Aorta (tissue), 5 donors: ENCODE measurements around the gene CCPG1. TPM values are rescaled to one million over a fixed set of nuclear protein-coding genes. Genes with fewer than 3 reads are reported as not detected.

Experiments
- ATAC-seq: fragments of 200-7000 bp; cut with Tn5 transposase; one replicate; pipeline ENCODE4 v1.9.1; 2022; ENCODE audit warnings: moderate library complexity; ENCODE audit not compliant: low FRiP score
- DNase-seq, 2 donors: peaks; one replicate each; pipeline ENCODE4 v3.0.0-alpha.2; 2020
- H3K27ac ChIP-seq, 2 donors: one replicate each; pipeline ENCODE4 v1.5.1; 2013; ENCODE audit warnings: low read length in 2 of 2, mild to moderate bottlenecking in 2 of 2, moderate library complexity in 2 of 2, control low read depth in 1 of 2, inconsistent platforms in 1 of 2, low read depth in 1 of 2
- H3K27me3 ChIP-seq, 2 donors: one replicate each; pipeline ENCODE4 v1.6.1; 2013; ENCODE audit warnings: control low read depth in 1 of 2, low read length in 1 of 2, mild to moderate bottlenecking in 1 of 2, moderate library complexity in 1 of 2; ENCODE audit not compliant: insufficient read depth in 2 of 2, control insufficient read depth in 1 of 2
- H3K36me3 ChIP-seq, 2 donors: one replicate each; pipeline ENCODE4 v1.6.1; 2013; ENCODE audit warnings: control low read depth in 1 of 2, low read length in 1 of 2, mild to moderate bottlenecking in 1 of 2; ENCODE audit not compliant: insufficient read depth in 2 of 2, control insufficient read depth in 1 of 2
- H3K4me1 ChIP-seq, 2 donors: one replicate each; pipeline ENCODE4 v1.6.1; 2013; ENCODE audit warnings: low read length in 2 of 2, control low read depth in 1 of 2, mild to moderate bottlenecking in 1 of 2, moderate library complexity in 1 of 2; ENCODE audit not compliant: insufficient read depth in 2 of 2, control insufficient read depth in 1 of 2
- H3K4me3 ChIP-seq, 2 donors: one replicate each; pipeline ENCODE4 v1.5.1; 2013; ENCODE audit warnings: low read length in 2 of 2, control low read depth in 1 of 2, mild to moderate bottlenecking in 1 of 2
- H3K9me3 ChIP-seq: one replicate; pipeline ENCODE4 v1.6.1; 2013; ENCODE audit warnings: mild to moderate bottlenecking, low read length; ENCODE audit not compliant: control insufficient read depth
- WGBS, 2 donors: extraction: QIAGEN DNeasy Blood & Tissue Kit; methylation state at CpG; one replicate each; pipeline ENCODE4 v1.1.7; 2013; 5-methylcytosine and 5-hydroxymethylcytosine counted together
- intact Hi-C, 2 donors: fragments of 100-400 bp; cut with DNase I; formaldehyde crosslinking; loops; one replicate each; pipeline versions ENCODE4 v1.14.2 to v1.15.0; 2022
- polyA plus RNA-seq, 2 donors: library from polyadenylated mRNA; stranded (reverse); fragments of 200-250 nt; gene quantifications; one replicate each; pipeline ENCODE4 v1.2.3, GENCODE V29; 2013
- total RNA-seq, 2 donors: library from RNA; stranded (reverse); fragmentation: NEBNext Ultra II Directional; extraction: Animal tissue kit (Norgen Biotek cat#: 25700); gene quantifications; one replicate each; pipeline ENCODE4 v1.2.1, GENCODE V29; 2021
- donor health status: healthy with polysubstance abuse.
- donor health status: Bipolar disorder and iron deficiency.
- donor health status: DM: no; HTN: no; CAD: no.
- donor health status: DM: no; HTN: no; CAD: no.
- donor health status: DM: yes; HTN: yes; CAD: no.

Gene CCPG1
- total and polyA plus RNA-seq, 4 donors = 46.6 to 126 (median 88.9) TPM

DNA sequence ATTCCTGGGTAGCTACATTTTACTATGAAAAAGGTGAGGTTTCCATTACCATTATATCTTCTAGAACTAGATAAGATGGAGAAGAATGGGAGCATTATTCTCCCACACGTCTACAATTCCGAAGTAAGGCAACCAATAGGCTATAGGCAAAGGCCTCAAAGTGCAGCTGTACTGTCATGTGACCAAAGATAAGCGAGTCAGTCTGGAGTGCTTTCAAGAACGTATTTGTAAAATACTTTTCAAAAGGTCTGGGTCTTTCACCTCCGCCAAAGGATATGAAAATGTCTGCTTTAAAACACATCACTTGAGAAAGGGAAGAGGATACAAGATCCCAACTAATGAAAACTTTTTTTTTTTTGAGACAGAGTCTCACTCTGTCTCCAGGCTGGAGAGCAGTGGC, 9.9 kb downstream of the CCPG1 start:
- H3K9me3 ChIP-seq = no peaks in the 10 kb centered on the region
- peaks cover 0 to 3% of the 10 kb centered on the region in 2 donors for H3K4me1 ChIP-seq
- ATAC-seq = no peak
- WGBS, 2 donors = 90 to 95% methylated on average over 5 of the region's 5 CpGs
- DNase-seq = no peak
- H3K27ac ChIP-seq = no peak overlapping the region
- H3K4me3 ChIP-seq = no peak overlapping the region
- no peaks in the 10 kb centered on the region for H3K36me3 ChIP-seq
- intact Hi-C loops = no loop called here
- no peaks in the 10 kb centered on the region for H3K27me3 ChIP-seq

DNA sequence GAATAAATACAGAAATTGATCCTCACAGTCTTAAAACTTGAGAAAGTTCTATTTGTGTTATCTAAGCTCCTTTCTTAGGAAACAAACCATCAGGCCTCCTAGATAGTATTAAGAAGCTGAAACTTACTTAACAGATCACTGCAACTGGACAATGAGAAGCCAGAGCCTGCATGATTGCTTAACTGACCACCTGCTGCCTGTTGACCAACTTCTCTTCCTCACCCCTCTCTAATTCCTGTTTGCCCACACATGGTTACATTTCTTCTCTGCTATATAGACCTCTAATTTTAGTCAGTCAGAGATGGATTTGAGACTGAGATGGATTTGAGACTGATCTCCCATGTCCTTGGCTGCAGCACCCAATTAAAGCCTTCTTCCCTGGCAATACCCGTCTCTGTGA, 13.5 kb downstream of the CCPG1 start:
- no peak for ATAC-seq
- intact Hi-C loops = no loop called here
- no peaks in the 10 kb centered on the region for H3K9me3 ChIP-seq

DNA sequence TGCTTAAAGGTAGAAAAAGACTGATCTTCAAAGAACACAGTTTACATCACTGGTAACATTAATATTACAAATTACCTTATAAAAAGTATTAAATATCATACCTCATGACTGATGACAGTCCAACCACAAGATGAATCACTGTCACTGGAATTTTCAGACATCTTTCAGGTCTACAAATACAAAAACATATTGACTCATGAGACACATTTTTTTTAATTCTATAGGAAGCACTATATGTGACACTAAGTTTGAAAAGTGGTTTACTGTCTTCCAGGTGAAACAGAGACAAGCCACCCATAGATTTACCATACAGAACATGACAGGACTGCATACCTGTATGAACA, 18.9 kb downstream of the CCPG1 start:
- DNase-seq = no peak
- no peak overlapping the region for H3K4me3 ChIP-seq
- ATAC-seq = no peak
- no peaks in the 10 kb centered on the region for H3K36me3 ChIP-seq
- intact Hi-C loops = no loop called here
- H3K27me3 ChIP-seq = no peaks in the 10 kb centered on the region
- H3K9me3 ChIP-seq = no peaks in the 10 kb centered on the region
- no peaks in the 10 kb centered on the region for H3K4me1 ChIP-seq
- no peak overlapping the region for H3K27ac ChIP-seq

More for the DNA sequence above, 13.5 kb downstream of the CCPG1 start:
- no peaks in the 10 kb centered on the region for H3K36me3 ChIP-seq
- H3K27me3 ChIP-seq = no peaks in the 10 kb centered on the region
- WGBS, 2 donors = 97 to 100% methylated on average over 1 of the region's 1 CpG
- H3K4me1 ChIP-seq = peaks cover 0 to 3% of the 10 kb centered on the region in 2 donors
- H3K4me3 ChIP-seq = no peak overlapping the region
- no peak for DNase-seq
- no peak overlapping the region for H3K27ac ChIP-seq

DNA sequence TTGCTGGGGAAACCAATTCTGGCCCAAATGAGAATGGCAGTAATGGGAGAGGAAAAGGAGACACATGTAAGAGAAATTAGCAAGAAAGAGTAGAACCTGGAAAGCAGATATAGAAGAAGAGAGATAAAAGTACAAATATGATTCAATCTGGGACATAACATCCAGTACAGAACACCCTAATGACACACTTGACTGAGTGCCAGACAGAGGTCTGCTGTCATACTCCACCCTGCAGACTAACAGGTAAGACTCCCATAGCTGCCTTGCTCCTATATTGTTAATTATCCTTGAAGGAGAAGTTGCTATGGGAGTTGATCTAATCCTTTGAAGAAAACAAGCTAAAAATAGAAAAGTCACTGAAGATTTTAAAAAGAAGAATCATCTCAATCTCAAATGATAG, 21.1 kb downstream of the CCPG1 start:
- Histone ChIP-seq H3K9me3 (no peaks in the 10 kb centered on the region), H3K36me3 (peaks cover 4 to 7% of the 10 kb centered on the region in 2 donors), H3K27ac (no peak overlapping the region), H3K27me3 (no peaks in the 10 kb centered on the region), H3K4me1 (no peaks in the 10 kb centered on the region), H3K4me3 (no peak overlapping the region)
- no peak for DNase-seq
- no peak for ATAC-seq
- intact Hi-C loops = no loop called here

DNA sequence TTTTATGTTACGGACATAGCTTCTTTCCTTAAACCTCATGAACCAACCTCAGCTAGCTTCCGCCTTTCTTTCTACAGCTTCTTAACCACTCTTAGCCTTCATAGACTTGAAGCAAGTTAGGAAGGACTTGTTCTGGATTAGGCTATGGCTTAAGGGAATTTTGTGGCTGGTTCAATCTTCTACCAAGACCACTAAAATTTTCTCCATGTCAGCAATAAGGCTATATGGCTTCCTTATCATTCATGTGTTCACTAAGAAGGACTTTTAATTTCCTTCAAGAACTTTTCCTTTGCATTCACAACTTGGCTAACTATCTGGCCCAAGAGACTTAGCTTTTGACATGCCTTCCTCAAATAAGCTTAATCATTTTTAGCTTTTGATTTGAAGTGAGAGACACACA, 24.5 kb downstream of the CCPG1 start:
- no peak for DNase-seq
- intact Hi-C loops = no loop called here
- Histone ChIP-seq H3K27me3 (no peaks in the 10 kb centered on the region), H3K36me3 (peaks cover 4 to 7% of the 10 kb centered on the region in 2 donors), H3K9me3 (no peaks in the 10 kb centered on the region), H3K27ac (no peak overlapping the region), H3K4me3 (no peak overlapping the region), H3K4me1 (no peaks in the 10 kb centered on the region)
- 97 to 100% methylated on average over 2 of the region's 2 CpGs for WGBS, 2 donors
- no peak for ATAC-seq

DNA sequence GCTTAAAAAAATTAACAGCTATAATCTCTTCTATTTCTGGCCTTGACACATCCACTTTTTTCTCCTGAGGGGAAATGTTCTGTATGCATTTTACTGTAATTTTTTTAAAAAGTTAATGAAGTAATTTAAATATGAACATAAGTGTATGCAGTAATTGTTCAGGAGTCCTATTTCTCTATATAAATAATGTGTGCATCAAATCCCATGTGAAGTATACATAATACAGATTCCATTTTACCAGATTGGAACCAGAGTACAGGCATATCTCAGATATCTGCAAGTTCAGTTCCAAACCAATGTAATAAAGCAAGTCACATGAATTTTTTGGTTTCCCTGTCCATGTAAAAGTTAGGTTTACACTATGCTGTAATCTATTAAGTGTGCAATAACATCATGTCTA, 26.6 kb downstream of the CCPG1 start:
- peaks cover 6 to 7% of the 10 kb centered on the region in 2 donors for H3K36me3 ChIP-seq
- no peak overlapping the region for H3K4me3 ChIP-seq
- intact Hi-C loops = no loop called here

DNA sequence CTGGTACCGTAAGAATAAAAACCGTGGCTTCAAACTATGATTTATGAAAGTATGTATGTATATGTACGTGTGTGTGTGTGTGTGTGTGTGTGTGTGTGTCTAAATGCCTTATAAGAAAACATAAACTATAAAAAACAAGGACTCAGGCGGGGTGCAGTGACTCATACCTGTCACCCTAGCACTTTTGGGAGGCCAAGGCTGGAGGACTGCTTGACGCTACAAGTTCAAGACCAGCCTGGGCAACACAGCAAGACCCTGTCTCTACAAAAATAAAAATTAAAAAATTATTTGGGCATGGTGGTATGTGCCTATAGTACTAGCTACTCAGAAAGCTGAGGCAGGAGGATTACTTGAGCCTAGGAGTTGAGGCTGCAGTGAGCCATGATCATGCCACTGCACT, 29.1 kb downstream of the CCPG1 start:
- ATAC-seq (no peak), DNase-seq (no peak)
- intact Hi-C loops = no loop called here
- H3K9me3 ChIP-seq = no peaks in the 10 kb centered on the region
- WGBS, 2 donors = 82 to 86% methylated on average over 5 of the region's 5 CpGs
- H3K4me3 ChIP-seq = no peak overlapping the region
- peaks cover 6 to 10% of the 10 kb centered on the region in 2 donors for H3K36me3 ChIP-seq
- H3K27ac ChIP-seq = no peak overlapping the region
- H3K27me3 ChIP-seq = no peaks in the 10 kb centered on the region
- H3K4me1 ChIP-seq = no peaks in the 10 kb centered on the region

More for the DNA sequence above, 26.6 kb downstream of the CCPG1 start:
- no peak for ATAC-seq
- Histone ChIP-seq H3K27ac (no peak overlapping the region), H3K4me1 (no peaks in the 10 kb centered on the region), H3K9me3 (no peaks in the 10 kb centered on the region), H3K27me3 (no peaks in the 10 kb centered on the region)
- DNase-seq = no peak

DNA sequence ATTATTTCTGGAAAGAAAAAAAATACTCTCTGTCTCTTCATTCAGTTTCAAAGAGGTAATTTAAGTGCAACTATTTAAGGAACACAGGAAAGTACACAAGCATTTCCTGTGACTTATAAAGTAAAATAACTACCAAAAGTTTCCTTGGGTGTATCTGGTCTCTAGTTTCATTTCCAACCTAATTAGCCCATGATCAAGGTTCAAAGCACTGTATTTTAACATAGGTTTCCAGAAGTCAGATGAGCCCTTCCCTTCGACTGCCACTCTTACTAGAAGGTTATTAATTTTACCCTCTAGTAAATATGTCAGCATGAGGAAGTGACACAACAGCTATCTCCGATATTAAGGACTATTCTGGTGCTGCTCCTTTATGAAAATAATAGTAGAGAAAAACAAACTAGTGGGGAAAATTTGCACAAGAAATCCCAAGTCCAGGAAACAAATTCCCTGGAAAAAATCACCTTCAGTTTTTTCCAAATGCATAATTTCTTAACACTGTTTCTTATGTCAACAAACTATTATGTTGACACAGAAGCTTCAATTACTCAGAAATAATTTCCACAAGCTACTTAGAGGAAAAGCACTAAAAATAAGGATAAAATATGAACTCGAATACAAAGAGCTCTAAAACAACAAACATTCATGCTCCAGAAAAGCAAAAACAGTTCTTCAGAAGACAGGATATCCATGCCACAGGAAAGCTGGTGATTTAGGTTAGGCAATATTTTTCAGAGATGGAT, 35.3 kb downstream of the CCPG1 start:
- Histone ChIP-seq H3K4me3 (no peak overlapping the region), H3K27ac (no peak overlapping the region), H3K9me3 (no peaks in the 10 kb centered on the region), H3K36me3 (peaks cover 3 to 4% of the 10 kb centered on the region in 2 donors), H3K4me1 (no peaks in the 10 kb centered on the region), H3K27me3 (no peaks in the 10 kb centered on the region)
- intact Hi-C loops = no loop called here
- no peak for ATAC-seq
- no peak for DNase-seq
- WGBS, 2 donors = 13% methylated on average over 3 of the region's 3 CpGs

DNA sequence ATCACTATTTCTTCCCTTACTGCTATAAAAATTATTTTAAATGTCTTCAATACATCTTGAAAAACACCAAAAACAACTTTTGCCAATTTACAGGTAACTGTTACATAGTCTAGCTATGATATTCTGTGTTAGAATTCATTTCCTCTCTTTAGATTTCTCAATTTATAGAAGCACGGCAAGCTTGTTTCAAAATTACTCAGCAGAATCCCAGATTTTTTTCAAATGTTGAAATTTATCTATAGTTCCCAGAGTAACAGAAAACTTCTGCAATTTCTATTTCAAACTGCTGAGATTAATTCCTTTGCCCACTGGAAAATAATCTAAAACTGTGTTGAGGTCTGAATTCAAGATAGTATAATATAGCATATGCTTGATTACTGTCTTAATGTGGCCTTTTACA, 41.2 kb downstream of the CCPG1 start:
- H3K4me1 ChIP-seq = no peaks in the 10 kb centered on the region
- intact Hi-C loops = no loop called here
- H3K4me3 ChIP-seq = no peak overlapping the region
- no peak overlapping the region for H3K27ac ChIP-seq
- H3K36me3 ChIP-seq = peaks cover 0 to 2% of the 10 kb centered on the region in 2 donors
- H3K9me3 ChIP-seq = no peaks in the 10 kb centered on the region
- no peak for DNase-seq
- H3K27me3 ChIP-seq = no peaks in the 10 kb centered on the region
- ATAC-seq = no peak
- WGBS, 2 donors = 89 to 92% methylated on average over 1 of the region's 1 CpG
